ENCODE data around the gene SGF29. TPM values are rescaled to one million over a fixed set of nuclear protein-coding genes. Genes with fewer than 3 reads are reported as not detected.
"Not testable (repeated sequence)": the region's sequence is repeated elsewhere in the genome, so short reads cannot be mapped to it uniquely, and the experiment has no call there.

The SGF29 gene
- total and polyA plus RNA-seq, 10 donors: 22.9 to 35.1 (median 27.5) TPM

GRCh38 chr16:28540346-28540745, 13.4 kb upstream of the SGF29 start:
- H3K27ac ChIP-seq: peak overlapping the region in 1 of 8 donors; percentile 15
- intact Hi-C loops (cut with DNase I; ENCODE audit: low total_unique reads): no loop called here
- H3K4me1 ChIP-seq: peaks cover 0 to 23% (median 5%) of the 10 kb centered on the region in 6 donors
- H3K27me3 ChIP-seq (replicated peaks in 1 of 7): peaks cover 0 to 28% (median 0%) of the 10 kb centered on the region in 7 donors
- no peak overlapping the region for H3K4me3 ChIP-seq
- no peak for DNase-seq
- no peaks in the 10 kb centered on the region for H3K9me3 ChIP-seq
- TF ChIP-seq POLR2AphosphoS5 (IDR thresholded peaks at IDR 0.05): no peak
- no peak for TF ChIP-seq POLR2A (IDR thresholded peaks at IDR 0.05)
- TF ChIP-seq CTCF (IDR thresholded peaks at IDR 0.05 in 8 of 11, conservative IDR thresholded peaks at IDR 0.05 in 3 of 11): no peak
- 83 to 94% (median 88%) methylated on average over 3 of the region's 3 CpGs for WGBS, 5 donors
- no peaks in the 10 kb centered on the region for H3K36me3 ChIP-seq

- Histone ChIP-seq H3K4me1 (peaks cover 0 to 13% (median 5%) of the 10 kb centered on the region in 6 donors), H3K9me3 (no peaks in the 10 kb centered on the region), H3K27ac (peak overlapping the region in 6 of 8 donors; percentile 40 to 69 (median 59)), H3K36me3 (no peaks in the 10 kb centered on the region), H3K4me3 (peak overlapping the region in 1 of 8 donors; percentile 36), H3K27me3 (replicated peaks in 1 of 7) (peaks cover 0 to 46% (median 0%) of the 10 kb centered on the region in 7 donors)
- intact Hi-C loops (cut with DNase I; ENCODE audit: low total_unique reads): no loop called here
- WGBS, 5 donors: 48 to 72% (median 61%) methylated on average over 7 of the region's 7 CpGs
- DNase-seq: no peak
- no peak for TF ChIP-seq CTCF (IDR thresholded peaks at IDR 0.05 in 8 of 11, conservative IDR thresholded peaks at IDR 0.05 in 3 of 11)
- TF ChIP-seq POLR2A (IDR thresholded peaks at IDR 0.05): no peak
- TF ChIP-seq POLR2AphosphoS5 (IDR thresholded peaks at IDR 0.05): no peak
These were observed 11.1 kb upstream of the SGF29 start for GRCh38 chr16:28542646-28543045.

- Histone ChIP-seq H3K27me3 (replicated peaks in 1 of 7) (peaks cover 0 to 45% (median 0%) of the 10 kb centered on the region in 7 donors), H3K4me3 (peak overlapping the region in 1 of 8 donors; percentile 36), H3K9me3 (no peaks in the 10 kb centered on the region), H3K27ac (peak overlapping the region in 6 of 8 donors; percentile 40 to 69 (median 61)), H3K36me3 (no peaks in the 10 kb centered on the region), H3K4me1 (peaks cover 0 to 13% (median 5%) of the 10 kb centered on the region in 6 donors)
- intact Hi-C loops (cut with DNase I; ENCODE audit: low total_unique reads): no loop called here
- TF ChIP-seq CTCF (IDR thresholded peaks at IDR 0.05 in 8 of 11, conservative IDR thresholded peaks at IDR 0.05 in 3 of 11) (no peak), POLR2A (IDR thresholded peaks at IDR 0.05) (no peak), POLR2AphosphoS5 (IDR thresholded peaks at IDR 0.05) (peak in 1 of 3 donors; percentile 20)
- DNase-seq: peak; percentile 78
- 41 to 52% (median 48%) methylated on average over 7 of the region's 7 CpGs for WGBS, 5 donors
These were observed 10.6 kb upstream of the SGF29 start for GRCh38 chr16:28543072-28543471.

- WGBS, 5 donors: 77 to 91% (median 83%) methylated on average over 3 of the region's 3 CpGs
- intact Hi-C loops (cut with DNase I; ENCODE audit: low total_unique reads): no loop called here
These were observed 8.7 kb upstream of the SGF29 start for GRCh38 chr16:28544998-28545397.

GRCh38 chr16:28545964-28546363, 7.8 kb upstream of the SGF29 start:
- H3K36me3 ChIP-seq; H3K9me3 ChIP-seq; intact Hi-C loops (cut with DNase I; ENCODE audit: low total_unique reads); H3K27ac ChIP-seq; DNase-seq; H3K4me3 ChIP-seq: not testable (repeated sequence)
- Histone ChIP-seq H3K4me1 (peaks cover 0 to 22% (median 5%) of the 10 kb centered on the region in 6 donors), H3K27me3 (replicated peaks in 1 of 7) (peaks cover 0 to 63% (median 0%) of the 10 kb centered on the region in 7 donors)
- WGBS, 5 donors: 85 to 94% (median 87%) methylated on average over 6 to 7 of the region's 7 CpGs

More at GRCh38 chr16:28544998-28545397, 8.7 kb upstream of the SGF29 start:
- Histone ChIP-seq H3K9me3 (no peaks in the 10 kb centered on the region), H3K4me3 (no peak overlapping the region), H3K36me3 (no peaks in the 10 kb centered on the region), H3K27me3 (replicated peaks in 1 of 7) (peaks cover 0 to 62% (median 0%) of the 10 kb centered on the region in 7 donors), H3K27ac (no peak overlapping the region), H3K4me1 (peaks cover 0 to 22% (median 5%) of the 10 kb centered on the region in 6 donors)
- no peak for DNase-seq
- TF ChIP-seq POLR2AphosphoS5 (IDR thresholded peaks at IDR 0.05) (no peak), POLR2A (IDR thresholded peaks at IDR 0.05) (no peak), CTCF (IDR thresholded peaks at IDR 0.05 in 8 of 11, conservative IDR thresholded peaks at IDR 0.05 in 3 of 11) (no peak)

Data from spleen (tissue), 11 donors.